HG02759 (cell line): ENCODE measurements around the gene OTOA.
"Not testable (repeated sequence)": the region's sequence is repeated elsewhere in the genome, so short reads cannot be mapped to it uniquely, and the experiment has no call there.

Experiments used
- ATAC-seq: cut with Tn5 transposase; IDR thresholded peaks from one replicate; pipeline ENCODE4 v1.9.1; 2021; ENCODE audit warnings: mild to moderate bottlenecking, moderate library complexity; ENCODE audit not compliant: unreplicated experiment

The OTOA gene

GRCh38 chr16:21801538-21802374 is 138.0 kb downstream of the OTOA start:
- not testable (repeated sequence) for ATAC-seq

DNA sequence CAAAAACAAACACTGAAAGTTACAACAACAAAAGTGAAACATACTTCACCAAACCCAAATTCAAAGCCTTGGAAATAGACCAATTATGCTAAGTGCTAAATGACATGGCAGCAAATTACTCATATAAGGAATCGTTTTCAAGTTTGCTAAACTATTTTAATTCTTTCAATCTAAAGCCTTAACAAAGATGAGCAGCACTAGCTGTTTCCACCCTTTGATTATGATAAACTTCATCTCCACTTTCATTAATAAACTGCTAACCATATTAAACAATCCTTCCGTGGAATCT is 138.6 kb downstream of the OTOA start:
- ATAC-seq, result not testable (repeated sequence)
